ENCODE measurements around the gene AFDN.

The AFDN gene

DNA sequence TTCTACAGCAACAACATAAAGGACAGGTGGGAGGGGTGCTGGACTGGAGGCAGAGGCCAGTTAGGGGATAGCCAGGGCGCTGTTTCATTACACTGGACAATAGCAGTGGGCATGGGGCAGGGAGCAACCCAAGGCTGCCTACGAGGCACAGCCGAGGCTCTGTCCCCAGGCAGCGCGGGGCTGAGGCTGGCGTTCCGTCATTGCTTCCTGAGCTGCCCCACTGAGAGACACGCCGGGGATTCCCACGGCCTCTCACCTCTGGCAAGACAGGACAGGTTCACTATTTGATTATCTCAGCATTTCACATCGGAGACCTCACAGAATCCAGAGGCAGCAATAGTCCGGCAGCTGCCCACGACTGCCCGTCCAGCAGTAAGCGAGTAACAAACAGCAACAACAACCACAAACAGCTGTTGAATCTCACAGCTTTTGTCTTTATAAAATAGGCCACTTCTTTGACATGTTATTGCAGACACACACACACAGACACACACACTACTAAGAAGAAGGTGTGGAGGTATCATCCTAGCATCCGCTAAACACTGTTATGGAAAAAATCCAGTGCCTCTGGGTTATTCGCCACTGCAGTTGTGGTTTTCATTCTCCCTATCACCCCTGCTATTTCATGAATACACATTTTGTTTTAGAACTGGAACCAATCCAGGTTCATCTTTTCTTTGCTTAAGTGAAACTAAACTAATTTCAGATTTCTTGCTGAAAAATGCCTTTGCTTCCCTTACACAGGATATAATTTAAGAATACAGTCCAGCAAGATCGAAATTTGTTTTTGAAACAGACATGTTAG, 190.2 kb downstream of the AFDN start:
- no peak overlapping the region for H3K4me3 ChIP-seq (ENCODE audit: low read depth in 1 of 2, low read length in 2 of 2)
- ATAC-seq (ENCODE audit: insufficient read depth, low read depth) = no peak
- no peak for DNase-seq
- TF ChIP-seq EZH2 (IDR thresholded peaks at IDR 0.05; ENCODE audit: borderline replicate concordance, low read depth, low read length, severe bottlenecking) = no peak
- TF ChIP-seq, protein P1, sequence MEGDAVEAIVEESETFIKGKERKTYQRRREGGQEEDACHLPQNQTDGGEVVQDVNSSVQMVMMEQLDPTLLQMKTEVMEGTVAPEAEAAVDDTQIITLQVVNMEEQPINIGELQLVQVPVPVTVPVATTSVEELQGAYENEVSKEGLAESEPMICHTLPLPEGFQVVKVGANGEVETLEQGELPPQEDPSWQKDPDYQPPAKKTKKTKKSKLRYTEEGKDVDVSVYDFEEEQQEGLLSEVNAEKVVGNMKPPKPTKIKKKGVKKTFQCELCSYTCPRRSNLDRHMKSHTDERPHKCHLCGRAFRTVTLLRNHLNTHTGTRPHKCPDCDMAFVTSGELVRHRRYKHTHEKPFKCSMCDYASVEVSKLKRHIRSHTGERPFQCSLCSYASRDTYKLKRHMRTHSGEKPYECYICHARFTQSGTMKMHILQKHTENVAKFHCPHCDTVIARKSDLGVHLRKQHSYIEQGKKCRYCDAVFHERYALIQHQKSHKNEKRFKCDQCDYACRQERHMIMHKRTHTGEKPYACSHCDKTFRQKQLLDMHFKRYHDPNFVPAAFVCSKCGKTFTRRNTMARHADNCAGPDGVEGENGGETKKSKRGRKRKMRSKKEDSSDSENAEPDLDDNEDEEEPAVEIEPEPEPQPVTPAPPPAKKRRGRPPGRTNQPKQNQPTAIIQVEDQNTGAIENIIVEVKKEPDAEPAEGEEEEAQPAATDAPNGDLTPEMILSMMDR (IDR thresholded peaks at IDR 0.05; ENCODE audit: borderline replicate concordance, extremely low read depth, low read length, poor library complexity, severe bottlenecking) = no peak
- H3K4me1 ChIP-seq (ENCODE audit: insufficient read depth, low read length) = no peaks in the 10 kb centered on the region
- H2AFZ ChIP-seq (ENCODE audit: low read depth, low read length) = no peak overlapping the region
- no peaks in the 10 kb centered on the region for H4K20me1 ChIP-seq (ENCODE audit: insufficient read depth, low read length)
- H3K36me3 ChIP-seq (ENCODE audit: insufficient read depth, low read length) = no peaks in the 10 kb centered on the region
- H3K9me3 ChIP-seq (ENCODE audit: insufficient read depth, low read length, severe bottlenecking) = peaks cover 21% of the 10 kb centered on the region
- no peak overlapping the region for H3K9ac ChIP-seq (ENCODE audit: low read depth, low read length)
- no peaks in the 10 kb centered on the region for H3K79me2 ChIP-seq (ENCODE audit: insufficient read depth, low read length)
- no peak overlapping the region for H3K27ac ChIP-seq (ENCODE audit: low read length)
- no peak overlapping the region for H3K4me2 ChIP-seq (ENCODE audit: insufficient read depth, low read length)
- H3K27me3 ChIP-seq (ENCODE audit: insufficient read depth, low read length, poor library complexity) = no peaks in the 10 kb centered on the region

DNA sequence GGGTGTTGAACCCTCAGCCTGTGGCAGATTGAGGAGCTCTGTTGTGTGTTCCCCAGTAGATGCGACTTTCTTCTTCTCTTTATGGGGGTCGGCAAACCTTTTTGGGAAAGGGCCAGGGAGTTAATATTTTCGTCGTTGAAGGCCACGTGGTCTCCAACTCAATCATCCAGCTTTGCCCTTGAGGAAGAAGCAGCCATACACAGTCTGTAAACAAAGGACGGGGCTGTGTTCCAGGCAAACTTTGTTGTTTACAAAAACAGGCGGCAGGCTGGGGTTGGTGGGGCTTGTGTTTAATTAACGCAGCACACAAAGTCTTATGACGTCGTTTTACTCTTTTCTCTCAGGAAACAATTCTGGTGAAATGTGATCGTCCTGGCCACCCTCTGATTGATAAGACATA, 190.9 kb downstream of the AFDN start:
- no peak overlapping the region for H3K4me3 ChIP-seq (ENCODE audit: low read depth in 1 of 2, low read length in 2 of 2)
- H2AFZ ChIP-seq (ENCODE audit: low read depth, low read length) = no peak overlapping the region
- ATAC-seq (ENCODE audit: insufficient read depth, low read depth) = no peak
- peaks cover 15% of the 10 kb centered on the region for H3K9me3 ChIP-seq (ENCODE audit: insufficient read depth, low read length, severe bottlenecking)
- no peak overlapping the region for H3K9ac ChIP-seq (ENCODE audit: low read depth, low read length)
- no peaks in the 10 kb centered on the region for H3K36me3 ChIP-seq (ENCODE audit: insufficient read depth, low read length)
- H4K20me1 ChIP-seq (ENCODE audit: insufficient read depth, low read length) = no peaks in the 10 kb centered on the region
- TF ChIP-seq, protein P1 (IDR thresholded peaks at IDR 0.05; ENCODE audit: borderline replicate concordance, extremely low read depth, low read length, poor library complexity, severe bottlenecking) = no peak
- no peak for TF ChIP-seq EZH2 (IDR thresholded peaks at IDR 0.05; ENCODE audit: borderline replicate concordance, low read depth, low read length, severe bottlenecking)
- no peak overlapping the region for H3K4me2 ChIP-seq (ENCODE audit: insufficient read depth, low read length)
- no peaks in the 10 kb centered on the region for H3K4me1 ChIP-seq (ENCODE audit: insufficient read depth, low read length)
- no peaks in the 10 kb centered on the region for H3K27me3 ChIP-seq (ENCODE audit: insufficient read depth, low read length, poor library complexity)
- no peak overlapping the region for H3K27ac ChIP-seq (ENCODE audit: low read length)
- no peak for DNase-seq
- H3K79me2 ChIP-seq (ENCODE audit: insufficient read depth, low read length) = no peaks in the 10 kb centered on the region

DNA sequence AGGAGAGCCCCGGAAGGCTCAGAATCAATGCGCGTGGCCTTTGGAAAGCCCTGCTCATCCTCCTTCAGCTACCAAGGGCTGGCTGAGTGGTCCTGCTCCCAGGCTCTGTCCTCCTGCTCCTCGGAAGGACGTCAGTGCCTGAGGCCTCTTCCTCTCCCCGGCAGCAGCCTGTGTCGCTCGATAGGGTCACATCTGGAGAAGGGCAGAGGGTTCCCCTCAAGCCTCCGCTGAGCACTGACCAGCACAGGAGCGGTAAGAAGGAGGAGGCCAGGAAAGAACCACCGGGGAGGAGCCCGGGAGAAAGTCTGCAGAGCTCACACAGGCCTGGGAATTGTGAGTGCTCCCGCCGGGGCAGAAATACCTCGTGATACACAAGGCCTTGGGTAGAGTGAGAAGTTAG, 192.0 kb downstream of the AFDN start:
- Histone ChIP-seq H3K4me3 (ENCODE audit: low read depth in 1 of 2, low read length in 2 of 2) (no peak overlapping the region), H2AFZ (ENCODE audit: low read depth, low read length) (no peak overlapping the region), H4K20me1 (ENCODE audit: insufficient read depth, low read length) (no peaks in the 10 kb centered on the region), H3K9me3 (ENCODE audit: insufficient read depth, low read length, severe bottlenecking) (peaks cover 6% of the 10 kb centered on the region), H3K9ac (ENCODE audit: low read depth, low read length) (no peak overlapping the region), H3K4me1 (ENCODE audit: insufficient read depth, low read length) (no peaks in the 10 kb centered on the region), H3K27ac (ENCODE audit: low read length) (no peak overlapping the region), H3K4me2 (ENCODE audit: insufficient read depth, low read length) (no peak overlapping the region), H3K79me2 (ENCODE audit: insufficient read depth, low read length) (no peaks in the 10 kb centered on the region), H3K27me3 (ENCODE audit: insufficient read depth, low read length, poor library complexity) (no peaks in the 10 kb centered on the region), H3K36me3 (ENCODE audit: insufficient read depth, low read length) (no peaks in the 10 kb centered on the region)
- ATAC-seq (ENCODE audit: insufficient read depth, low read depth) = no peak
- no peak for TF ChIP-seq EZH2 (IDR thresholded peaks at IDR 0.05; ENCODE audit: borderline replicate concordance, low read depth, low read length, severe bottlenecking)
- TF ChIP-seq, protein P1 (IDR thresholded peaks at IDR 0.05; ENCODE audit: borderline replicate concordance, extremely low read depth, low read length, poor library complexity, severe bottlenecking) = no peak
- DNase-seq = no peak

Measured in DND-41 (cell line).